HK-2 (cell line): Measurements from ENCODE around the gene SORCS2.

Source experiments
- DNase-seq: peaks from one replicate; pipeline ENCODE4 v3.0.0-alpha.2; 2018; ENCODE audit not compliant: unreplicated experiment

The SORCS2 gene

GRCh38 chr4:7338059-7338452 is 145.7 kb downstream of the SORCS2 start:
- DNase-seq: no peak

- DNase-seq: no peak
These were observed 146.7 kb downstream of the SORCS2 start for GRCh38 chr4:7338876-7339623.

- no peak for DNase-seq
These were observed 147.6 kb downstream of the SORCS2 start for GRCh38 chr4:7339751-7340552.

GRCh38 chr4:7340553-7341433 is 148.5 kb downstream of the SORCS2 start:
- no peak for DNase-seq

GRCh38 chr4:7341491-7342222 is 149.3 kb downstream of the SORCS2 start:
- DNase-seq: no peak

GRCh38 chr4:7342223-7343080 is 150.1 kb downstream of the SORCS2 start:
- DNase-seq: no peak

GRCh38 chr4:7343081-7343655 is 150.8 kb downstream of the SORCS2 start:
- no peak for DNase-seq

- DNase-seq: no peak
These were observed 151.6 kb downstream of the SORCS2 start for GRCh38 chr4:7343950-7344349.

- DNase-seq: no peak
These were observed 152.4 kb downstream of the SORCS2 start for GRCh38 chr4:7344636-7345155.

- DNase-seq: no peak
These were observed 155.6 kb downstream of the SORCS2 start for GRCh38 chr4:7347981-7348380.

GRCh38 chr4:7348946-7349900 is 156.9 kb downstream of the SORCS2 start:
- DNase-seq: no peak

- no peak for DNase-seq
These were observed 158.1 kb downstream of the SORCS2 start for GRCh38 chr4:7350396-7350795.

- DNase-seq: no peak
These were observed 158.7 kb downstream of the SORCS2 start for GRCh38 chr4:7351014-7351413.

- no peak for DNase-seq
These were observed 160.1 kb downstream of the SORCS2 start for GRCh38 chr4:7352486-7352885.

GRCh38 chr4:7353046-7353790 is 160.9 kb downstream of the SORCS2 start:
- DNase-seq: no peak

- no peak for DNase-seq
These were observed 161.7 kb downstream of the SORCS2 start for GRCh38 chr4:7353846-7354610.

- DNase-seq: no peak
These were observed 162.6 kb downstream of the SORCS2 start for GRCh38 chr4:7354927-7355326.
